Endothelial cell of umbilical vein (primary cell): ENCODE measurements around the gene SMG5. TPM values are rescaled to one million over a fixed set of nuclear protein-coding genes. Genes with fewer than 3 reads are reported as not detected.

Source experiments
- BruUV-seq: library from RNA; stranded (reverse); fragments of 400-500 nt; replicated peaks from 2 replicates; lab custom pipeline; 2021; lab: Mats Ljungman, UMichigan
- CTCF ChIA-PET: fragments of 300-600, 350-600 bp; sonication (Branson Sonifier 250); formaldehyde crosslinking; loops from one replicate; lab custom pipeline; 2021; ENCODE audit warnings: antibody characterized with exemption, inconsistent platforms; lab: Charles Lee
- POLR2A ChIA-PET: fragments of 300-600, 350-600 bp; sonication (Branson Sonifier 250); formaldehyde crosslinking; loops from one replicate; lab custom pipeline; 2021; ENCODE audit warnings: antibody characterized with exemption, inconsistent platforms; lab: Charles Lee
- DNase-seq: peaks from one replicate; pipeline ENCODE4 v3.0.0-alpha.2; 2011; ENCODE audit warnings: low read depth, low spot score
- FAIRE-seq: peaks from 2 replicates; lab custom pipeline; 2011; peaks lifted over from hg19 to GRCh38; lab: Jason Lieb, UNC
- H2AFZ ChIP-seq: 2 replicates; pipeline ENCODE4 v1.6.0; 2012; ENCODE audit warnings: low read depth, low read length, control low read depth, inconsistent platforms
- H3K27ac ChIP-seq: 2 replicates; pipeline ENCODE4 v1.5.1; 2011; ENCODE audit warnings: low read depth, mild to moderate bottlenecking, control low read depth, low read length, moderate library complexity; ENCODE audit not compliant: insufficient read depth
- H3K27me3 ChIP-seq, 2 experiments: 2 replicates each; pipeline versions ENCODE4 v1.6.0 to v1.6.1; 2011; ENCODE audit warnings: low read length in 2 of 2, mixed read lengths in 1 of 2; ENCODE audit not compliant: control insufficient read depth in 2 of 2, insufficient read depth in 2 of 2
- H3K36me3 ChIP-seq, 2 experiments: 2 replicates in 1 of 2; 3 replicates in 1 of 2; pipeline ENCODE4 v1.5.1; 2011; ENCODE audit warnings: low read length in 2 of 2, mild to moderate bottlenecking in 1 of 2, moderate library complexity in 1 of 2; ENCODE audit not compliant: control insufficient read depth in 2 of 2, insufficient read depth in 2 of 2; ENCODE audit errors: extremely low read depth in 1 of 2
- H3K4me1 ChIP-seq: 3 replicates; pipeline ENCODE4 v1.5.1; 2011; ENCODE audit warnings: mild to moderate bottlenecking, low read length; ENCODE audit not compliant: control insufficient read depth, insufficient read depth; ENCODE audit errors: extremely low read depth
- H3K4me2 ChIP-seq: 2 replicates; pipeline ENCODE4 v1.6.1; 2011; ENCODE audit warnings: low read length, control low read depth, mixed read lengths; ENCODE audit not compliant: insufficient read depth
- H3K4me3 ChIP-seq, 3 experiments: fragments of 200-600 bp in 1 of 3; sonication (generic), shearing (Covaris generic) in 1 of 3; replicated peaks in 1 of 3; 2 replicates each; pipeline ENCODE4 v1.5.1; 2011 to 2016; ENCODE audit warnings: control low read depth in 3 of 3, low read length in 3 of 3, mild to moderate bottlenecking in 2 of 3, inconsistent platforms in 1 of 3, low read depth in 1 of 3, moderate library complexity in 1 of 3; ENCODE audit not compliant: insufficient read depth in 1 of 3
- H3K79me2 ChIP-seq: 2 replicates; pipeline ENCODE4 v1.6.0; 2012; ENCODE audit warnings: low read length, inconsistent platforms; ENCODE audit not compliant: control insufficient read depth, insufficient read depth
- H3K9ac ChIP-seq: replicated peaks from 2 replicates; pipeline ENCODE3; 2011; ENCODE audit warnings: low read length, control low read depth; ENCODE audit not compliant: insufficient read depth; ENCODE audit errors: extremely low read depth
- H3K9me1 ChIP-seq: replicated peaks from 3 replicates; pipeline ENCODE4 v1.6.0; 2011; ENCODE audit warnings: mild to moderate bottlenecking, low read length; ENCODE audit not compliant: control insufficient read depth, insufficient read depth; ENCODE audit errors: extremely low read depth
- H3K9me3 ChIP-seq: replicated peaks from 2 replicates; pipeline ENCODE4 v1.5.1; 2012; ENCODE audit warnings: low read length, inconsistent platforms; ENCODE audit not compliant: control insufficient read depth, insufficient read depth
- H4K20me1 ChIP-seq: replicated peaks from 2 replicates; pipeline ENCODE3; 2011; ENCODE audit warnings: mild to moderate bottlenecking, low read length; ENCODE audit not compliant: control insufficient read depth, insufficient read depth; ENCODE audit errors: extremely low read depth
- EZH2 ChIP-seq: IDR thresholded peaks from 2 replicates; pipeline ENCODE4 v1.6.1; 2012; ENCODE audit warnings: borderline replicate concordance, low read depth, mild to moderate bottlenecking, moderate library complexity, low read length, inconsistent platforms; ENCODE audit not compliant: severe bottlenecking
- FOS ChIP-seq: IDR thresholded peaks from 2 replicates; pipeline ENCODE4 v1.6.1; 2011; ENCODE audit warnings: mild to moderate bottlenecking, low read length, moderate library complexity, borderline replicate concordance; ENCODE audit not compliant: insufficient read depth
- GATA2 ChIP-seq: IDR thresholded peaks from 2 replicates; pipeline ENCODE4 v1.7.0; 2011; ENCODE audit warnings: low read depth, mild to moderate bottlenecking, moderate library complexity, mixed read lengths, low read length; ENCODE audit not compliant: insufficient read length, insufficient read depth
- JUN ChIP-seq: IDR thresholded peaks from 2 replicates; pipeline ENCODE4 v1.6.1; 2011; ENCODE audit warnings: borderline replicate concordance, low read depth; ENCODE audit not compliant: insufficient read length, insufficient read depth
- MAX ChIP-seq: IDR thresholded peaks from 2 replicates; pipeline ENCODE4 v1.6.1; 2011; ENCODE audit not compliant: insufficient read depth, insufficient read length
- MYC ChIP-seq: IDR thresholded peaks from one replicate; pipeline ENCODE4 v1.6.1; 2011; ENCODE audit warnings: mild to moderate bottlenecking, low read depth, low read length
- POLR2A ChIP-seq: IDR thresholded peaks from 2 replicates; pipeline ENCODE4 v1.6.1; 2012; ENCODE audit warnings: low read depth, mild to moderate bottlenecking, control low read depth, low read length
- POLR2AphosphoS5 ChIP-seq: IDR thresholded peaks from 2 replicates; pipeline ENCODE4 v1.6.1; 2012; ENCODE audit warnings: low read depth, mild to moderate bottlenecking, control low read depth, low read length, moderate library complexity; ENCODE audit not compliant: insufficient read depth
- dilution Hi-C: fragments of 300-500 bp; cut with MboI; formaldehyde crosslinking; loops from one replicate; pipeline ENCODE4 v1.15.0; 2019; ENCODE audit warnings: low sequenced_read_pairs; ENCODE audit not compliant: extremely low pct_ligation_motif_present
- intact Hi-C: fragments of 100-400 bp; cut with micrococcal nuclease; formaldehyde crosslinking; loops from one replicate; pipeline ENCODE4 v1.10.0; 2022
- polyA plus RNA-seq, 4 experiments: library from polyadenylated mRNA; depleted of rRNA in 3 of 4; stranded (reverse) in 3 of 4; unstranded in 1 of 4; fragments of >200 nt; gene quantifications; 2 replicates each; pipeline versions ENCODE4 v1.2.1 to v1.2.3, GENCODE V29; 2011 to 2012; ENCODE audit warnings: missing spikeins in 1 of 4
- total RNA-seq: library from RNA; stranded (reverse); gene quantifications from 2 replicates; pipeline ENCODE4 v1.2.3, GENCODE V29; 2021
- TF ChIP-seq, protein P1 (sequence below), 2 donors: IDR thresholded peaks; 1 replicate in 1 of 2; 2 replicates in 1 of 2; pipeline ENCODE4 v1.5.1; 2011; ENCODE audit warnings: low read length in 2 of 2, mild to moderate bottlenecking in 2 of 2, moderate library complexity in 2 of 2, control low read depth in 1 of 2, inconsistent platforms in 1 of 2, low read depth in 1 of 2; ENCODE audit not compliant: insufficient read depth in 1 of 2; ENCODE audit errors: extremely low read depth in 1 of 2

The SMG5 gene
- total and polyA plus RNA-seq, 2 donors (not counting 3 experiments of a cell fraction or from before 2014, with no cell fraction given), result 37.4 to 82.6 TPM

- Histone ChIP-seq H3K4me2 (no peak overlapping the region), H3K36me3 (peaks cover 0 to 8% of the 10 kb centered on the region in 2 experiments), H3K79me2 (no peaks in the 10 kb centered on the region), H3K9ac (no peak overlapping the region), H3K9me3 (no peaks in the 10 kb centered on the region), H3K4me1 (peaks cover 6% of the 10 kb centered on the region), H3K27me3 (peaks cover 0 to 4% of the 10 kb centered on the region in 2 experiments), H4K20me1 (no peaks in the 10 kb centered on the region), H3K4me3 (no peak overlapping the region), H3K27ac (no peak overlapping the region), H2AFZ (no peak overlapping the region), H3K9me1 (no peaks in the 10 kb centered on the region)
- dilution Hi-C loops (no loop called here), intact Hi-C loops (no loop called here)
- ChIA-PET CTCF (no interaction called here), POLR2A (no interaction called here)
- FAIRE-seq, result no peak
- BruUV-seq, result no TSS peak
- TF ChIP-seq MYC, result no peak
- no peak for TF ChIP-seq JUN
- no peak for TF ChIP-seq FOS
- no peak for DNase-seq
Observed at GRCh38 chr1:156242738-156243137, 39.9 kb downstream of the SMG5 start.

DNA sequence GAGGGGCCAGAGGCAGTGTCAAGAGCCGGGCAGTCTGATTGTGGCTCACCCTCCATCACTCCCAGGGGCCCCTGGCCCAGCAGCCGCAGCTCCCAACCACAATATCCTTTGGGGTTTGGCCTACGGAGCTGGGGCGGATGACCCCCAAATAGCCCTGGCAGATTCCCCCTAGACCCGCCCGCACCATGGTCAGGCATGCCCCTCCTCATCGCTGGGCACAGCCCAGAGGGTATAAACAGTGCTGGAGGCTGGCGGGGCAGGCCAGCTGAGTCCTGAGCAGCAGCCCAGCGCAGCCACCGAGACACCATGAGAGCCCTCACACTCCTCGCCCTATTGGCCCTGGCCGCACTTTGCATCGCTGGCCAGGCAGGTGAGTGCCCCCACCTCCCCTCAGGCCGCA, 40.7 kb downstream of the SMG5 start, which contains the start of gene BGLAP:
Gene BGLAP, plus strand, starts transcription at position 259 of the 400 bp plus-strand sequence. Its CDS starts 48 bp downstream, at position 307.
- dilution Hi-C loops, result no loop called here
- H3K4me2 ChIP-seq, result no peak within 1 kb of the TSS
- peaks cover 6% of the 10 kb centered on the region for H3K4me1 ChIP-seq
- no peak within 1 kb of the TSS for H3K9ac ChIP-seq
- intact Hi-C loops, result no loop called here
- CTCF ChIA-PET, result interaction anchor here (1.5 kb wide), 1 partner anchor 17 kb away, joined by 7 read pairs; no protein-coding TSS in a partner anchor
- TF ChIP-seq MAX (no peak), JUN (no peak), GATA2 (no peak), POLR2A (no peak), EZH2 (no peak), MYC (no peak), POLR2AphosphoS5 (no peak), FOS (no peak)
- TF ChIP-seq, protein P1, sequence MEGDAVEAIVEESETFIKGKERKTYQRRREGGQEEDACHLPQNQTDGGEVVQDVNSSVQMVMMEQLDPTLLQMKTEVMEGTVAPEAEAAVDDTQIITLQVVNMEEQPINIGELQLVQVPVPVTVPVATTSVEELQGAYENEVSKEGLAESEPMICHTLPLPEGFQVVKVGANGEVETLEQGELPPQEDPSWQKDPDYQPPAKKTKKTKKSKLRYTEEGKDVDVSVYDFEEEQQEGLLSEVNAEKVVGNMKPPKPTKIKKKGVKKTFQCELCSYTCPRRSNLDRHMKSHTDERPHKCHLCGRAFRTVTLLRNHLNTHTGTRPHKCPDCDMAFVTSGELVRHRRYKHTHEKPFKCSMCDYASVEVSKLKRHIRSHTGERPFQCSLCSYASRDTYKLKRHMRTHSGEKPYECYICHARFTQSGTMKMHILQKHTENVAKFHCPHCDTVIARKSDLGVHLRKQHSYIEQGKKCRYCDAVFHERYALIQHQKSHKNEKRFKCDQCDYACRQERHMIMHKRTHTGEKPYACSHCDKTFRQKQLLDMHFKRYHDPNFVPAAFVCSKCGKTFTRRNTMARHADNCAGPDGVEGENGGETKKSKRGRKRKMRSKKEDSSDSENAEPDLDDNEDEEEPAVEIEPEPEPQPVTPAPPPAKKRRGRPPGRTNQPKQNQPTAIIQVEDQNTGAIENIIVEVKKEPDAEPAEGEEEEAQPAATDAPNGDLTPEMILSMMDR (IDR thresholded peaks at IDR 0.05; ENCODE audit: extremely low read depth in 1 of 2, insufficient read depth in 1 of 2, low read depth in 1 of 2, low read length in 2 of 2), result no peak
- no peak within 1 kb of the TSS for H3K27ac ChIP-seq
- POLR2A ChIA-PET, result no interaction called here
- H4K20me1 ChIP-seq, result no peaks in the 10 kb centered on the region
- no peaks in the 10 kb centered on the region for H3K79me2 ChIP-seq
- H3K4me3 ChIP-seq, result no peak within 1 kb of the TSS
- DNase-seq, result no peak
- no peaks in the 10 kb centered on the region for H3K9me3 ChIP-seq
- no peak within 1 kb of the TSS for H2AFZ ChIP-seq
- no TSS peak for BruUV-seq
- FAIRE-seq, result no peak
- H3K9me1 ChIP-seq, result no peaks in the 10 kb centered on the region
- peaks cover 0 to 4% of the 10 kb centered on the region in 2 experiments for H3K27me3 ChIP-seq
- peaks cover 0 to 9% of the 10 kb centered on the region in 2 experiments for H3K36me3 ChIP-seq
